ENCODE data around the gene TTC38. TPM values are rescaled to one million over a fixed set of nuclear protein-coding genes. Genes with fewer than 3 reads are reported as not detected.
"Not testable (repeated sequence)": the region's sequence is repeated elsewhere in the genome, so short reads cannot be mapped to it uniquely, and the experiment has no call there.

The TTC38 gene
- total RNA-seq, 1 donor from 2014 or later: 16.1 TPM

DNA sequence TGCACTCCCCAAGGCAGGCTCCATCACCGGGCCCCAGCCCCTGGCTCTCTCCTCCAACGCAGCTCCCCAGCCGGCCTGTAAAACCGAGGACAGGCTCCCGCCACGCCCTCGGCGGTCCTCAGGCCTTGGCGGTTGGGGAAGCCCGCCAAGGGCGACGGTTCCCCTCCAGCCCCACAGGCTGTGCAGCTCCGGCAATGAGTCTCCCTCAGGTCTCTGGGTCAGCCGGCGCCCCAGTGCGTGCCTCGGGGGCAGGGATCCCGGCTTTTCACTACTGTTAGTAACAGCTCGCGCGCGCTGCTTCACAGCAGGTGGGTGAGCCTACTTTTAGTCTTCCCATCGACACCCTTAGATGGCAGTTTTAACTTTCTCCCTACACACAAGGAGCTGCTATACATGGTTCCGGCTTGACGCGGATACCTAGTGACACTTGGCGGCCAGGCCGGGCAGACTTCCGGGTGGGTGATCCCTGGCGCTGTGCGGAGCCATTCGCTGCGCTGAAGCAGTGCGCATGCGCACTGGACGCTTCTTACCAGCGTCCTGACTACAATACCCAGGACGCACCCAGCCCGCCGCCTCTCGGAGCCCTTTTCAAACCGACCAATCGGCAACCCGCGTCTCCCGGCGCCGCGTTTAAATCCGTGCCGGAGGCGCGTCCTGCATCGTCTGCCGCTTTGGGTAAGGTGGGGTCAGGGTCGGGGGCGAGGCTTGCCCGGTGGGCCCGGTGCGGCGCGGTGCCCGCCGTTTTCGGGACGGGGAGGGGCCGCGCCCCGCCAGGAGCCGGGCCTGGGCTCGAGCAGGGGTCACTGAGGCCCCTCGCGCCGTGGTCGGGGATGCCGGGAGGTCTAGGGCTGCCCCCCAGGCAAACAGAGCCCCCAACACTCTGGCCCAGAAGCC is 28.7 kb downstream of the TTC38 start, which contains the start of gene GTSE1:
Gene GTSE1, plus strand, starts transcription at position 614 of the 894 bp plus-strand sequence. CDS start 531 bp downstream, outside the sequence.
- DNase-seq: peak; percentile 96

DNA sequence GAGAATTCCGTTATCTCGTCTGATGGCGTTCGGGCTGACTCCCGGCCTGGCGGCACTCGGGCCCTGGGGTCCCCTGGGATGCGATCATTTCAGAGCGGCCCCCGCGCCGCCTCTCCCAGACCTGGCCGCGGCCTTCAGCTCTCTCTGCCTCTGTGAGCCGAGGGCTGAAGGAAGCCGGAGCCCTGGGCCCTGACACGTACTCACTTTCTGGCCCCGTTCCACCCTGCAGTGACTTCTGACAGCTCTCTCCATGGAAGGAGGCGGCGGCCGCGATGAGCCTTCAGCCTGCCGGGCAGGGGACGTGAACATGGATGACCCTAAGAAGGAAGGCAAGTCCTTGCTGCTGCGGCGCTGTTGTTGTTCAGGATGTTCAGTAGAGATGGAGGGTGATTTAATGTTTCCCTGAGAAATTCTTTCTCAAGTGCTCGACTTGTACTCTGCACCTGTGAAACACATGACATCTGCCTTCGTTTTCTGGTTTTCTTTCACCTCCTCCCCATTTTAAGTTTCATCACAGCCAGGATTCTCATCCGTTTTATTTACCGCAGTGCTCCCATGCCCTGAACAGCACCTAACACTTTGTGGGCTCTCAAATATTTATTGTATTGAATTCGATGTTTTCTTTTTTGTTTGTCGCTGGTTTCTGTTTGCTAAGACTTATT is 29.5 kb downstream of the TTC38 start:
- DNase-seq: no peak

DNA sequence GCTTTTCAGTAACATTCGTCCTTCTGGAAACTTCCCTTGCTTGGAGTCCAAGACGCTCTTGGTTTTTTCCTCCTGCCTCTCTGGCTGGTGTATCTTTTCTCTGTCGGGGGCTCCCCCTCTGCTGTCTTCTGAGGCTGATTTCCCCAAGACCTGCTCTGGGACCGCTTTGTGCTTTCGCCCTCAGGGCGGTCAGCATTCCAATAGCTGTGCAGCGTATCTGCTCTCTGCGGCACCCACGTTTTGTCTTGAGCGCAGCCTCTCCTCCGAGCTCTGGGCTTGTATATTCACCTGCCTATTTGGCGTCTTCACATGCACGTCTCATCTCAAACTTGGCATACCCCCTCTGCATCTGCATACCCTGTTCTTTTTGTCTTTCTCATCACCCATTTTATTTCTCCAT is 31.3 kb downstream of the TTC38 start:
- no peak for DNase-seq

DNA sequence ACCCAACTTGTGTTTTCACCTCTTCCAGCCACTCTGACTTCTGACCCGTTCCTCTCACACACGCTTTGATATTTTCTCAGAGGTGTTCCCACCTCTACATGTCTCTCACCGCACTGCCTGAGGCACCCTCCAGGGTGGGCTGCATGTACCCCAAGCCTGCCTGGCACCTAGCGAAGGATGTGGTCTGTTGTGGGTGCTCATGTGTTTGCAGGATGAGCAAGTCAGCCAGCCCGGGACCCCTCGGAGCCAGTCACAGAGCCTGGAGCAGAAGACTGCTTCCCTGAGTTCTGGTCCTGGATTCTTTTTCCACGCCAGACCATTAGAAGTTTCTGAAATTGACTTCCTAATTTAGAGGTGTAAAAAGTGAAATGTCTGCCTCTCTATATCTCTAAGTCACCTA is 32.7 kb downstream of the TTC38 start:
- DNase-seq: no peak

- no peak for DNase-seq
Measured at GRCh38 chr22:46303347-46303965, 35.6 kb downstream of the TTC38 start.

GRCh38 chr22:46308283-46308988 is 40.6 kb downstream of the TTC38 start:
- no peak for DNase-seq

DNA sequence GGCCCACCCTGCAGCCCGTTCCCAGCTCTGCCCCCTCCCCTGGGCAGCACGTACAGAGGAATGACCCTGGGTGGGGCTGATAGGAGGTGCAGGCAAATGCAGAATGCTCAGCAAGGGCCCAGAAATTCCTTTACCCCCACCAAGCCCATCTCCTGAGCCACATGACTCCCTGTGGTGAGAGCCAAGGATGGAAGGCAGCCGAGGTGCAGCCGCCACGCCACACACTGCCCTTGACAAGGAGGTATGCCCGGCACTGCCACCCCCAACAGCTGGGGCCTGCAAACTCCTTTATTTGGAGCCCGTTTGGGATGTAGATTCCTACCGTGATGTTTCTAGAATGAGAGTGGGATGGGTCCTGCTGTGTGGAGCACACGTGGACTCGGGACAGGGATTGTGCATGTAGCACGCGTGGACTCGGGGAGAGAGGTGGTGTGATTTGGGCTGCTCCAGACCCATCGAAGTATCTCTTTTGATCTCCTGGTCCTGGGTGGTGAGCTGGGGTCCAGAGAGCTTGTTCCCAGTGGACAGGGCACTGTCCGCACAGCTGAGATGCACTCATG is 41.8 kb downstream of the TTC38 start:
- DNase-seq: no peak

- no peak for DNase-seq
Measured at GRCh38 chr22:46312056-46312455, 44.2 kb downstream of the TTC38 start.

DNA sequence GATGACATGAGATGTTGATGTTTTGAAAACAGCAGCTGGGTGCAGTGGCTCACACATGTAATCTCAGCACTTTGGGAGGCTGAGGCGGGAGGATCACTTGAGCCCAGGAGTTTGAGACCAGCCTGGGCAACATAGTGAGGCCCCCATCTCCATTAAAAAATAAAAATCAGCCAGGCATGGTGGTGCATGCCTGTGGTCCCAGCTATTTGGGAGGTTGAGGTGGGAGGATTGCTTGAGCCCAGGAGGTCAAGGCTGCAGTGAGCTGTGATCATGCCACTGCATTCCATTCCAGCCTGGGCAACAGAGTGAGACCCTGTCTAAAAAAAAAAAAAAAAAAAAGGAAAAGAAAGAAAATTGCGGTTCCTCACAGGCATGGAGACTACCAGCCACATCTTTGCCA is 45.0 kb downstream of the TTC38 start:
- DNase-seq: not testable (repeated sequence)

DNA sequence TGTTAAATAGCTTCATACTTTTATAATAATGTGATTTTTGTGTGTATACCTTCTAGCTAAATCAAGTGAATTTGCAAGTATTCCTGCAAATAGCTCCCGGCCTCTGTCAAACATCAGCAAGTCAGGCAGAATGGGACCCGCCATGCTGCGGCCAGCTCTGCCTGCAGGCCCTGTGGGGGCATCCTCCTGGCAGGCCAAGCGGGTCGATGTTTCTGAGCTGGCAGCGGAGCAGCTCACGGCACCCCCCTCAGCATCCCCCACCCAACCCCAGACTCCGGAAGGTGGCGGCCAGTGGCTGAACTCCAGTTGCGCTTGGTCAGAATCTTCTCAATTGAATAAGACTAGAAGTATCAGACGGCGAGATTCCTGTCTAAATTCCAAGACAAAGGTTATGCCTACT is 48.2 kb downstream of the TTC38 start:
- DNase-seq: no peak

DNA sequence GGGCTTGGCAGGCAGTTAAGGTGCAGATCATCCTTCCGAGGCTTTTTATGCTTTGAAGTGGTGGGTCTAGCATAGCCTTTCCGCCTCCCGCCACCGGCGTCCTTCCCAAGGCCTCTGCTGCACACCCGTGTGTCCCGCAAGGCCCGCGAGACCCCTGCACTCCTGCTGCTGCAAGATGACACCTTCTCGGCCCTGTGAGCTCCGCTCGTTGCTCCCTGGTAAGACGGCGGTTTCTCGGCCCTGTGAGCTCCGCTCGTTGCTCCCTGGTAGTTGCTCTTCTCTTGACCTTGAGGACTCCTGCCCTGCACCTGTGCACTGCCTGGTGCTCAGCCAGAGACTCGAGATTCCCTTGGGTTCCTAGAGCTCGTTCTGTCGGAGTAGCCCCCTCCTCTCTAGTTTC is 49.8 kb downstream of the TTC38 start:
- DNase-seq: no peak

- no peak for DNase-seq
Measured at GRCh38 chr22:46318576-46318975, 50.8 kb downstream of the TTC38 start.

DNA sequence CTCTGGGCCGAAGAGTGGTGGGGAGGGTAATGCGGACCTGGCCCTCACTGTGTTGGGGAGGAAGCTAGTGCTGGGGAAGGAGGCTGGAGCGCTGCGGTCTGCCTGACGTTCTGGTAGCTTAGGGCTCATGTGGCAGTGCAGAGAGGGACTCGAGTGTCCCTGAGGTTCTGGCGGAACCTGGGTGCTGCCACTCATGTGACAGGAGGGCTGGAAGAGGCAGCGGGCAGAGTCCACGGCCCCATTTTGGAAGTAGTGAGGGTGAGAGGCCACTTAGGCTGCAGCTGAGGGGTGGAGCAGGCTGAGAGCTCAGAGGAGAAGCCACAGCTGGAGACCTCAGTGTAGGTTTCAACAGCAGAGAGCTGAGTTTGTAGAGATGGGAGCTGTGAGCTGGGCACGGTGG is 51.5 kb downstream of the TTC38 start:
- no peak for DNase-seq

DNA sequence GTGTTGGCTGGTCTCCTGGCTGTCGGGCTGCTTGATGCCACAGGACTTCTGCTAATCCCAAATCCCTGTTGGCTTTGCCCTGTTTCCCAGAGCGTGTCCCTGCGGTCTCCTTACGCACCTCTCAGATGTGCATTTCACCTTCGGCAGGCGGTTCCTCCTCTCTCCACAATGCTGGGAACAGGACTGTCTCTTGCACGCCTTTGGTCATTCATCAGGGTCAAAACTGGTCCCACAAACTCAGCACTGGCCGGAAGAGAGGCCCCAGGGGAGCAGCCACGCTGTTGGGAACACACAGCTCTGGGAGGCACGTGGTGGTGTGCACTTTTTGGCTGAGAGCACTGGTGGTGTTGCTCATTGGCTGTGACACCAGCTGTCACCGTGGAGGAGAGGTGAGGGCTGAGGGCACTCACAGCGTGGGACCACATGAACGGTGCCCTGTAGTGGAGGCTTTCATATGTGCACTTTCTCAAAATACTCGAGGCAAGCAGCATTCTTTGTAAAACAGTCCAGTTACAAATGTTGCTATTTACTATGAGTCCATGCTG is 52.4 kb downstream of the TTC38 start:
- no peak for DNase-seq

- DNase-seq: no peak
Measured at GRCh38 chr22:46320716-46321386, 53.0 kb downstream of the TTC38 start.

- DNase-seq: no peak
Measured at GRCh38 chr22:46322711-46323110, 54.9 kb downstream of the TTC38 start.

DNA sequence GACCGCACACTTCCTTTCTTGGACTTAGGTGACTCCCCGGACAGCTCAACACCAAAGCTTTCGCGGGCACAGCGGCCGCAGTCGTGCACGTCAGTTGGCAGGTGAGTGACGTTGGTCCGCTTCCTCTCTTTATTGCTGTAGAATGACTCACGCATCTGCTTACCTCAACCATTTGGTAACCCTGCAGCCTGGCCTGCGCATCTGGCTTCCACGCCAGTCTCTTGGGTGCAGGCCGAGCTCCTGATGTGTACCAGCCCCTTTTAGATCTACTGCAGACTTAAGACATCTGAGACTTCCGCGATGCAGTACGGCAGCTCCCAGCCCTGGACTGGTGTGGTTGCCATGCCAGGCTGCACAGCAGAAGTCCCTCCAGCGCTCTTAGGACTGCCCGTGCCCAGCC is 55.4 kb downstream of the TTC38 start:
- no peak for DNase-seq

- no peak for DNase-seq
Measured at GRCh38 chr22:46326066-46326680, 58.4 kb downstream of the TTC38 start.

DNA sequence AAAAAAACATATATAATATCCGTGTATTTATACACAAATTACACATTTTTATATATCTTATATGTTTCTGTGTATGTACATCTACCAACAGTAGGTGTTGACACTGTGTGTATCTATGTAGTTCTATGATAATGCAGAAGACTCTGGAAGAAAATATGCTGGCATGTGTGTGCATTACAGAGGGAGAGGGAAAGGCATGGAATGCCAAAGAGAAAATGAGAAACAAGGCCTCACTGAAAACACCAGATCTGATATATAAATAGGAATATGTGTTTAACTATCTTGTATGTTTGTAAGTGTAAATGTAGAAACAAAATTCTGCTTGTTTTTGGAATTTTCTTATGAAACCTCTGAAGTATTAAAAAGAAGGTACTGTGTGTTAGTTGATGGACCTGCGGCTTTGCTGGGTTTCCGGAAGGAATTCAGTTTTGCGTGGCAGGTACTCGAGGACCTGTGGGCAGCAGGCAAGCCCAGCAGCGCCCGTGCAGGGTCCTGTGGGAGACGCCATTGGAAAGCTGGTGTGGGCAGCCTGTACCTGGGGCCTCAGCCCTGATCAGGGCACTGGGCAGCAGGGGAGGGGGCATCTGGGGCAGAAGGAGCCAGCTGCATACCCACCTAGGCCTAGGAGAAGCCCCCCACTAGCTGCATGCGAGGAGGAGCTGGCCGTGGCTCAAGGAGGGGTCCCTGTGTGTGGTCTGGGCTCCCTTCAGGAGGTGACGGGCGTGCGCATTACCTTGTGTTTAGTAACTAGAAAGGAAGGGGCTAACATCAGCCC is 60.1 kb downstream of the TTC38 start:
- no peak for DNase-seq

- DNase-seq: no peak
Measured at GRCh38 chr22:46328797-46329196, 61.0 kb downstream of the TTC38 start.
